Testis (tissue), 2 donors: ENCODE data around the gene ARL6IP4.

Experiments
- CTCF ChIP-seq, 3 experiments: fragments of 450-650 bp in 2 of 3; fragments of 200-600 bp in 1 of 3; sonication (generic) in 1 of 3; IDR thresholded peaks; one replicate each; pipeline ENCODE4 v1.5.1; 2016 to 2019; ENCODE audit warnings: antibody characterized with exemption in 3 of 3, mild to moderate bottlenecking in 2 of 3, moderate library complexity in 1 of 3
- POLR2A ChIP-seq: fragments of 450-650 bp; IDR thresholded peaks from one replicate; pipeline ENCODE4 v1.6.1; 2017; ENCODE audit warnings: antibody characterized with exemption, mild to moderate bottlenecking, moderate library complexity

- TF ChIP-seq CTCF (IDR thresholded peaks at IDR 0.05) (no peak), POLR2A (no peak)
Measured at GRCh38 chr12:122965321-122965751, 15.1 kb upstream of the ARL6IP4 start.
